Measurements from ENCODE around the gene CLDN34.
A peak's percentile ranks its signal among the peaks of the same experiment; 100 is the strongest.

Gene CLDN34

GRCh38 chrX:10011261-10011931 lies 44.2 kb downstream of the CLDN34 start:
- Histone ChIP-seq H3K4me3 (ENCODE audit: low read depth, low read length) (no peak overlapping the region), H3K27ac (no peak overlapping the region), H3K36me3 (no peaks in the 10 kb centered on the region), H3K9me3 (ENCODE audit: severe bottlenecking) (no peaks in the 10 kb centered on the region), H3K27me3 (ENCODE audit: insufficient read depth, low read depth, severe bottlenecking) (peaks cover 7% of the 10 kb centered on the region)
- no peak for DNase-seq
- TF ChIP-seq CTCF (IDR thresholded peaks at IDR 0.05; ENCODE audit: low read depth, low read length): no peak

- Histone ChIP-seq H3K4me3 (ENCODE audit: low read depth, low read length) (no peak overlapping the region), H3K9me3 (ENCODE audit: severe bottlenecking) (no peaks in the 10 kb centered on the region), H3K27ac (no peak overlapping the region), H3K27me3 (ENCODE audit: insufficient read depth, low read depth, severe bottlenecking) (peaks cover 8% of the 10 kb centered on the region), H3K36me3 (no peaks in the 10 kb centered on the region)
- DNase-seq: no peak
- TF ChIP-seq CTCF (IDR thresholded peaks at IDR 0.05; ENCODE audit: low read depth, low read length): no peak
Observed at GRCh38 chrX:10011991-10012390, 44.8 kb downstream of the CLDN34 start.

- no peaks in the 10 kb centered on the region for H3K9me3 ChIP-seq (ENCODE audit: severe bottlenecking)
- H3K27ac ChIP-seq: peak overlapping the region; percentile 86
- TF ChIP-seq CTCF (IDR thresholded peaks at IDR 0.05; ENCODE audit: low read depth, low read length): no peak
- DNase-seq: peak; percentile 87
- peak overlapping the region; percentile 60 for H3K4me3 ChIP-seq (ENCODE audit: low read depth, low read length)
- H3K36me3 ChIP-seq: no peaks in the 10 kb centered on the region
- peaks cover 14% of the 10 kb centered on the region for H3K27me3 ChIP-seq (ENCODE audit: insufficient read depth, low read depth, severe bottlenecking)
Observed at GRCh38 chrX:10014462-10015354, 47.5 kb downstream of the CLDN34 start.

GRCh38 chrX:10015355-10015722 lies 48.2 kb downstream of the CLDN34 start:
- peaks cover 14% of the 10 kb centered on the region for H3K27me3 ChIP-seq (ENCODE audit: insufficient read depth, low read depth, severe bottlenecking)
- no peak for DNase-seq
- H3K9me3 ChIP-seq (ENCODE audit: severe bottlenecking): no peaks in the 10 kb centered on the region
- H3K36me3 ChIP-seq: no peaks in the 10 kb centered on the region
- no peak overlapping the region for H3K27ac ChIP-seq
- TF ChIP-seq CTCF (IDR thresholded peaks at IDR 0.05; ENCODE audit: low read depth, low read length): no peak
- peak overlapping the region; percentile 61 for H3K4me3 ChIP-seq (ENCODE audit: low read depth, low read length)

- Histone ChIP-seq H3K27me3 (ENCODE audit: insufficient read depth, low read depth, severe bottlenecking) (peaks cover 14% of the 10 kb centered on the region), H3K4me3 (ENCODE audit: low read depth, low read length) (peak overlapping the region; percentile 61), H3K36me3 (no peaks in the 10 kb centered on the region), H3K9me3 (ENCODE audit: severe bottlenecking) (no peaks in the 10 kb centered on the region), H3K27ac (peak overlapping the region; percentile 47)
- peak; percentile 39 for DNase-seq
- no peak for TF ChIP-seq CTCF (IDR thresholded peaks at IDR 0.05; ENCODE audit: low read depth, low read length)
Observed at GRCh38 chrX:10015723-10016518, 48.8 kb downstream of the CLDN34 start.

Measured in WERI-Rb-1 (cell line).